HG02610 (cell line): Measurements from ENCODE around the gene TPM1.

Experiments used
- ATAC-seq: cut with Tn5 transposase; IDR thresholded peaks from one replicate; pipeline ENCODE4 v1.9.1; 2021; ENCODE audit warnings: mild to moderate bottlenecking, moderate library complexity; ENCODE audit not compliant: unreplicated experiment

TPM1 gene

GRCh38 chr15:63052961-63053698 lies 10.6 kb downstream of the TPM1 start:
- ATAC-seq, result no peak

GRCh38 chr15:63054281-63054683 lies 11.7 kb downstream of the TPM1 start:
- no peak for ATAC-seq

- no peak for ATAC-seq
Measured at GRCh38 chr15:63054985-63055384, 12.4 kb downstream of the TPM1 start.

- no peak for ATAC-seq
Measured at GRCh38 chr15:63056829-63057228, 14.3 kb downstream of the TPM1 start.

GRCh38 chr15:63057468-63058345 lies 15.2 kb downstream of the TPM1 start:
- ATAC-seq, result no peak

- ATAC-seq, result no peak
Measured at GRCh38 chr15:63059075-63059474, 16.5 kb downstream of the TPM1 start.

- ATAC-seq, result no peak
Measured at GRCh38 chr15:63059573-63060216, 17.1 kb downstream of the TPM1 start.

GRCh38 chr15:63060699-63061098 lies 18.2 kb downstream of the TPM1 start:
- no peak for ATAC-seq

GRCh38 chr15:63061975-63062374 lies 19.4 kb downstream of the TPM1 start:
- no peak for ATAC-seq

GRCh38 chr15:63063164-63063756 lies 20.7 kb downstream of the TPM1 start:
- ATAC-seq, result no peak

GRCh38 chr15:63063877-63064409 lies 21.4 kb downstream of the TPM1 start:
- ATAC-seq, result no peak

- ATAC-seq, result no peak
Measured at GRCh38 chr15:63065262-63066221, 23.0 kb downstream of the TPM1 start.

- ATAC-seq, result no peak
Measured at GRCh38 chr15:63066272-63066671, 23.7 kb downstream of the TPM1 start.

- no peak for ATAC-seq
Measured at GRCh38 chr15:63067306-63067705, 24.8 kb downstream of the TPM1 start.

GRCh38 chr15:63067976-63068743 lies 25.6 kb downstream of the TPM1 start:
- ATAC-seq, result no peak

- ATAC-seq, result no peak
Measured at GRCh38 chr15:63069616-63070090, 27.1 kb downstream of the TPM1 start.

GRCh38 chr15:63070681-63071129 lies 28.2 kb downstream of the TPM1 start:
- no peak for ATAC-seq

- ATAC-seq, result no peak
Measured at GRCh38 chr15:63071288-63071909, 28.9 kb downstream of the TPM1 start.
